ENCODE data around the gene ST6GALNAC6.

GRCh38 chr9:127871531-127871930, 27.9 kb downstream of the ST6GALNAC6 start:
- TF ChIP-seq EP300 (IDR thresholded peaks at IDR 0.05; ENCODE audit: borderline replicate concordance in 1 of 2, low read depth in 2 of 2, low read length in 2 of 2) (no peak), CHD2 (IDR thresholded peaks at IDR 0.05; ENCODE audit: low read length) (no peak), MAX (IDR thresholded peaks at IDR 0.05) (no peak), TEAD4 (IDR thresholded peaks at IDR 0.05; ENCODE audit: low read depth, low read length) (no peak), KDM1A (IDR thresholded peaks at IDR 0.05; ENCODE audit: borderline replicate concordance, low read length) (no peak), CTCF (IDR thresholded peaks at IDR 0.05; ENCODE audit: control extremely low read depth in 1 of 3, insufficient read depth in 1 of 3, low read depth in 1 of 3, low read length in 3 of 3) (no peak)
